Suprapubic skin (tissue), 4 donors: ENCODE measurements around the gene PXMP4. TPM values are rescaled to one million over a fixed set of nuclear protein-coding genes. Genes with fewer than 3 reads are reported as not detected.

ENCODE experiments used
- DNase-seq, 2 donors: peaks; one replicate each; pipeline ENCODE4 v3.0.0-alpha.2; 2019; ENCODE audit warnings: low spot score in 2 of 2
- H3K27ac ChIP-seq: fragments of 200-600 bp; sonication (generic); one replicate; pipeline ENCODE4 v1.5.1; 2019
- H3K27me3 ChIP-seq: fragments of 200-600 bp; sonication (generic); one replicate; pipeline ENCODE4 v1.5.1; 2019
- H3K36me3 ChIP-seq: fragments of 200-600 bp; sonication (generic); one replicate; pipeline ENCODE4 v1.5.1; 2019
- H3K4me1 ChIP-seq: fragments of 200-600 bp; sonication (generic); one replicate; pipeline ENCODE4 v1.5.1; 2019
- H3K4me3 ChIP-seq: fragments of 200-600 bp; sonication (generic); one replicate; pipeline ENCODE4 v1.5.1; 2019; ENCODE audit warnings: mild to moderate bottlenecking
- H3K9me3 ChIP-seq: fragments of 200-600 bp; sonication (generic); one replicate; pipeline ENCODE4 v1.5.1; 2019
- EP300 ChIP-seq: sonication (generic); formaldehyde crosslinking; IDR thresholded peaks from one replicate; pipeline ENCODE4 v1.6.1; 2017; ENCODE audit warnings: antibody characterized with exemption
- POLR2A ChIP-seq, 2 donors: fragments of 450-650 bp; IDR thresholded peaks; one replicate each; pipeline ENCODE4 v1.6.1; 2017; ENCODE audit warnings: antibody characterized with exemption in 2 of 2, mild to moderate bottlenecking in 2 of 2, moderate library complexity in 2 of 2
- POLR2AphosphoS5 ChIP-seq, 3 donors: sonication (generic); formaldehyde crosslinking; IDR thresholded peaks; one replicate each; pipeline ENCODE4 v1.6.1; 2017; ENCODE audit warnings: antibody characterized with exemption in 3 of 3
- WGBS: methylation state at CpG from one replicate; pipeline ENCODE4 v1.1.5; 2018; 5-methylcytosine and 5-hydroxymethylcytosine counted together
- total RNA-seq, 4 donors: library from RNA; depleted of rRNA; stranded (reverse); fragments of >200 nt; gene quantifications; one replicate each; pipeline ENCODE4 v1.1.0, GENCODE V29; 2016
- TF ChIP-seq, protein P1 (sequence below), 2 donors: fragments of 200-600 bp in 1 of 2; fragments of 450-650 bp in 1 of 2; sonication (generic) in 1 of 2; IDR thresholded peaks; one replicate each; pipeline ENCODE4 v1.5.1; 2016 to 2019; ENCODE audit warnings: antibody characterized with exemption in 2 of 2, mild to moderate bottlenecking in 1 of 2, moderate library complexity in 1 of 2

Gene PXMP4
- total RNA-seq, 4 donors from 2014 or later, result 8.7 to 32.4 (median 24.3) TPM

DNA sequence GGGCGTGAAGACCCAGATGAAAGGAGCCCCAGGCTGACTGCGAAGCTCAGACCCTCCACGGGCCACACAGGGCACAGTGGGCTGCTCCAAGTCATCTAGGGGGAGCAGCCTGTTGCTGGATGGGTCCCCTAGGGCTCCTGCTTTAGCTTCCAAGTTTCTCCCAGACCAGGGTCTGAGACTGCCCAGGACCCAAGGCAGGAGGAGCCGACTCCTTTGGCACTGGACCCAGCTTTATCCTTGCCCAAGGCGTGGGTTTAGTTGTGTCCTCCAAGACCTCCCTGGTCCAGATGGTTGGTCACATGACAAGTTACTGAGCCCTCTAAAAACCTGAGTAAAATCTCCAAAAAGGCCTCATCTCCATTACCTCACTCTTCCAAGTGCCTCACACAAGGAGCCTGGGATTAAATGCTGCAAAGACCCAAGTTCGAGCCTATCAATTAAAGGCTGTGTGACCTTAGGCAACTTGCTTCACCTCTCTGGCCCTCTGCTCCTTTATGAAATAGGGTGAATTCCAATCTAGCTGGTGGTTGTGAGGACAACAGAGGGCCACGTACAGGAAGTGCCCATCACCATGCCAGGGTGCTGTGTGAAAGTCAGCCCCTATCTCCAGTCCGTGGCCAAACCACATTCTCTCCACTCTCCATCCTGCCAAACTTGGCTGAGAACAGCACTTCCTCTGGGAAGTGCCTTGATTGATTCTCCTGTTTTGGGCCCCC, 48.4 kb downstream of the PXMP4 start:
- no peak for DNase-seq
- peaks cover 67% of the 10 kb centered on the region for H3K4me1 ChIP-seq
- no peak overlapping the region for H3K27ac ChIP-seq
- no peak overlapping the region for H3K4me3 ChIP-seq
- H3K36me3 ChIP-seq, result peaks cover 4% of the 10 kb centered on the region
- WGBS, result 81% methylated on average over 8 of the region's 8 CpGs
- TF ChIP-seq, protein P1, sequence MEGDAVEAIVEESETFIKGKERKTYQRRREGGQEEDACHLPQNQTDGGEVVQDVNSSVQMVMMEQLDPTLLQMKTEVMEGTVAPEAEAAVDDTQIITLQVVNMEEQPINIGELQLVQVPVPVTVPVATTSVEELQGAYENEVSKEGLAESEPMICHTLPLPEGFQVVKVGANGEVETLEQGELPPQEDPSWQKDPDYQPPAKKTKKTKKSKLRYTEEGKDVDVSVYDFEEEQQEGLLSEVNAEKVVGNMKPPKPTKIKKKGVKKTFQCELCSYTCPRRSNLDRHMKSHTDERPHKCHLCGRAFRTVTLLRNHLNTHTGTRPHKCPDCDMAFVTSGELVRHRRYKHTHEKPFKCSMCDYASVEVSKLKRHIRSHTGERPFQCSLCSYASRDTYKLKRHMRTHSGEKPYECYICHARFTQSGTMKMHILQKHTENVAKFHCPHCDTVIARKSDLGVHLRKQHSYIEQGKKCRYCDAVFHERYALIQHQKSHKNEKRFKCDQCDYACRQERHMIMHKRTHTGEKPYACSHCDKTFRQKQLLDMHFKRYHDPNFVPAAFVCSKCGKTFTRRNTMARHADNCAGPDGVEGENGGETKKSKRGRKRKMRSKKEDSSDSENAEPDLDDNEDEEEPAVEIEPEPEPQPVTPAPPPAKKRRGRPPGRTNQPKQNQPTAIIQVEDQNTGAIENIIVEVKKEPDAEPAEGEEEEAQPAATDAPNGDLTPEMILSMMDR (IDR thresholded peaks at IDR 0.05), result no peak
- TF ChIP-seq EP300, result no peak
- no peak for TF ChIP-seq POLR2A (IDR thresholded peaks at IDR 0.05)
- TF ChIP-seq POLR2AphosphoS5 (IDR thresholded peaks at IDR 0.05), result no peak
- H3K27me3 ChIP-seq, result no peaks in the 10 kb centered on the region
- no peaks in the 10 kb centered on the region for H3K9me3 ChIP-seq

DNA sequence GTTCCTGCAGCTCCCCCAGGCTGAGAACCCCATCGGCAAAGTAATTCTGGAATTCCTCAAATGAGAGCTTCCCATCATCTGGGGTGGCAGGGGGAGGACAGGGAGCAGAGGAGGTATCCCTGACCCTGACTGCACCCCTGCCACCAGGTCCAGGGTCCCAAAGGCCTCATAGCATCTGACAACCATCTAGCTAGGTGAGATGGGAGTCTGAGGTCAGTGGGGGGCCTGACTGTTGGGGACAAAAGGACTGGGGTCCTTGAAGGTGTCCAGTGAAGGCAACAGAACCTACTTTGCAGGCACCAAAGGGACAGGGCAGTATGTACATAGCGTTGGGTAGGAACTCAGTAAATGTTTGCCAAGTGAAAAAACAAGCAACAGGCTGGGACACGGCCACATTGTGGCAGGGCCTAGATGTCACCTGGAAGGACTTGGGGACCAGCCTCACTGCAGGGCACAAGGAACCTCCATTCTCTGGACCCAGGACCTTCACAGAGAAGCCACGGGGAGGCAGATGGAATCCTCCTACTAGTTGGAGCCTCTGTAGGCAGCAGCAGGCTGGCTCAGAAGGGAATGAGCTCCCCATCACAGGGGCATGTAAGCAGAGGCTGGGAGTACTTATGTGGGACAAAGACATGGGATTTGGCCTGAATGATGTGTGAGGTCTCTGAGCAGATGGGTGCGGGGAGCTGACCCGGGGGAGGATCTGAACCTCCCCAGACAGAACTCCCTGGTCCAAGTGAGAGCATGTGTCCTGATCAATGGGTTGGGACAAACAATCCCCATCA, 49.2 kb downstream of the PXMP4 start:
- Histone ChIP-seq H3K9me3 (no peaks in the 10 kb centered on the region), H3K4me1 (peaks cover 66% of the 10 kb centered on the region), H3K36me3 (peaks cover 4% of the 10 kb centered on the region), H3K27ac (no peak overlapping the region), H3K27me3 (no peaks in the 10 kb centered on the region), H3K4me3 (no peak overlapping the region)
- WGBS, result 77% methylated on average over 6 of the region's 6 CpGs
- TF ChIP-seq POLR2AphosphoS5 (IDR thresholded peaks at IDR 0.05) (no peak), EP300 (no peak)
- no peak for DNase-seq

DNA sequence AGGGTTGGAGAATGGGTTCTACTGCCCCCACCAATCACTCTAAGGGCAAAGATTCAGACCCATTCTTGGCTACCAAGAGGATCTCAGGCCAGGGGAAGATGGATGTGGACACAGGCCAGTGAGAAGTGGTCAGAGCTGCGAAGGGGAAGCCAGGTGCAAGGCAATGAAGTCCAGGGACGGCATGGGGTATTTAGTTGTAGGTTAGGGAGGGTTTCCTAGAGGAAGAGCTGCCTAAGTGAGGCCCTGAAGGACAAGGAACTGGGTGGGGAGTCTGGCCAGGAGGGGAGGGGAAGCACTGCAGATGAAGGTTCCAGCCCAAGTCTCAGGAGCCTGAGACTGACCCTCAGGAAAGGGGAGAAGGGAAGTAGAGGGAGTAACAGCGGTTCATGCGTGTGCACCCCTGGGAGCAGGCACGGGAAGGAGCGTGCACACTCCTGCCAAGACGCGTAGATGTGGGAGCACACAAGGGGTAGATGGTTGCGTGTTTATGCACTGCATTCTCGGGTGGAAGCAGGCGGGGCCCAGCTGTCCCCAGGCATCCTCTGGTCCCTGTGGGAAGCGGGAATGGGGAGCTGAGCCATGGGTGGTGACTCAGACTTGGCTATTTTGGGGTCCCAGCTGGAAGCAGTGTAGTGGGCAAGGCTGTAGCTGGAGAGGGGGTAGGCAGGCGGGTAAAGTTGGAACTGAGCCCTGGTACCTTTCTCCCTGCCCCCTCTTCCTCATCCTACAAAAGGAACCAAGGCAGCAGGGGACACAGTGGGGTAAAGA, 50.1 kb downstream of the PXMP4 start:
- H3K4me1 ChIP-seq, result peaks cover 59% of the 10 kb centered on the region
- no peak overlapping the region for H3K4me3 ChIP-seq

DNA sequence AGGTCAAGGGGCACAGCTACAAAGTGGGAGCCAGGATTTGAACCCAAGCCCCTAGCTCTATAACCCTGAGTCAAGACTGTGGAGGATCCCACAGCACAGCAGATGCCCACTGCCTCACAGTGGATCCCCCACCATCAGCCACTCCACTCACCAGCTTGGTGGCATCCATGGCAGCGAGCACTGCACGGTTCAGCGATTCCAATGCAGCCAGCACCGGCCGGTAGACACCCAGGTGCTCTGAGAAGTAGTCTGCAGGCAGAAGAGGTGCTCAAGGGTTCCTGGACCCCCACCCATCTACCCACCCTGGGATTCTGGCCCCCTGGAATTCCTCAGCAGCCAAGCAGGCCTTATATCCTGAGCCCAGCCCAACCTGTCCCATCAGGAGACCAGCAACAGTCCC, 50.9 kb downstream of the PXMP4 start:
- Histone ChIP-seq H3K27ac (no peak overlapping the region), H3K9me3 (no peaks in the 10 kb centered on the region), H3K27me3 (no peaks in the 10 kb centered on the region), H3K4me3 (no peak overlapping the region), H3K4me1 (peaks cover 58% of the 10 kb centered on the region), H3K36me3 (peaks cover 4% of the 10 kb centered on the region)
- no peak for TF ChIP-seq POLR2AphosphoS5 (IDR thresholded peaks at IDR 0.05)
- TF ChIP-seq, protein P1 (IDR thresholded peaks at IDR 0.05), result no peak
- DNase-seq, result no peak
- no CpG with 5 or more reads among the region's 5 CpGs for WGBS

More for the DNA sequence above, 50.1 kb downstream of the PXMP4 start:
- no peak for DNase-seq
- Histone ChIP-seq H3K27ac (no peak overlapping the region), H3K9me3 (no peaks in the 10 kb centered on the region), H3K27me3 (no peaks in the 10 kb centered on the region), H3K36me3 (peaks cover 4% of the 10 kb centered on the region)
- 64% methylated on average over 13 of the region's 13 CpGs for WGBS
- TF ChIP-seq, protein P1 (IDR thresholded peaks at IDR 0.05), result no peak
- no peak for TF ChIP-seq EP300
- TF ChIP-seq POLR2AphosphoS5 (IDR thresholded peaks at IDR 0.05), result no peak
- TF ChIP-seq POLR2A (IDR thresholded peaks at IDR 0.05), result no peak

DNA sequence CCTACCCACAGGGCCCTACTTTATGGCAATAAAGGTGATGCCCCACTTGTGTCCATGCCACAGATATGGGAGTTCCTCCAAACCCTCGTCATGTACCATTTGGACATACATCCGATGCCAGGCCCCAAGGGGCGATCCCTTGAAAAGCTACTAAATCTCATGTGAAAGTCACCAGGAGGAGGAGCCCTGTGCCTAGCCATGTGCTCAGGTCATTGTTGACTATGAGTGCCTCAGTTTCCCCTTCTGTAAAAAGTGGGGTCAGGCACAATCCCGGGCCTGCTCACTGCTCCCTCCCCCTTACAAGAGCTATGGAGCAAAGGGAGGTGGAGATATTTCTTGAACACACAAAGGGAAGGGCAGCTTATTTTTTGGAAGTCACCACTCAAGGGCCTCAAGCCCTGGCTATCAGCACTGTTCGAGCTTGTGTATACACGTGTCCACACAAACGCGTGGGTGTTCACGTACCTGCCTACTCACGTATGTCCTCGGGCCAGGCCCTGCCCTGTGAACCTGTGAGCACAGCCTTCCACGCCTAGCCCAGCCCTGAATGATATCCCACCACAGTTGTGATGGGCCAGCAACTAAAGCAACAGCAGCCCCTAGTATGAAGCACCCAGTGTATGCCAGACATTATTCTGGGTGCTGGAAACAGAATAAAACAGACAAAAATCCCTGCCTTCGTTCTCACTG, 51.5 kb downstream of the PXMP4 start:
- Histone ChIP-seq H3K4me1 (peaks cover 60% of the 10 kb centered on the region), H3K27ac (no peak overlapping the region), H3K9me3 (no peaks in the 10 kb centered on the region), H3K27me3 (no peaks in the 10 kb centered on the region), H3K36me3 (peaks cover 4% of the 10 kb centered on the region), H3K4me3 (peak overlapping the region; percentile 56)
- TF ChIP-seq POLR2AphosphoS5 (IDR thresholded peaks at IDR 0.05), result no peak
- no peak for TF ChIP-seq POLR2A (IDR thresholded peaks at IDR 0.05)
- TF ChIP-seq, protein P1 (IDR thresholded peaks at IDR 0.05), result no peak
- no peak for TF ChIP-seq EP300
- no peak for DNase-seq
- WGBS, result 72% methylated on average over 10 of the region's 13 CpGs
